Airway epithelial cell (primary cell): ENCODE measurements around the gene PRSS37. TPM values are rescaled to one million over a fixed set of nuclear protein-coding genes. Genes with fewer than 3 reads are reported as not detected.

Source experiments
- total RNA-seq: library from RNA; depleted of rRNA; stranded (reverse); fragments of >200 nt; gene quantifications from 2 replicates; pipeline ENCODE4 v1.2.3, GENCODE V29; 2015

The PRSS37 gene
- total RNA-seq: not detected in 2 replicates

GRCh38 chr7:141841385-141841784 is at the start of gene PRSS37:
Gene PRSS37, minus strand, starts transcription at chr7:141841485. Its CDS starts 436 bp downstream, at chr7:141841049.

DNA sequence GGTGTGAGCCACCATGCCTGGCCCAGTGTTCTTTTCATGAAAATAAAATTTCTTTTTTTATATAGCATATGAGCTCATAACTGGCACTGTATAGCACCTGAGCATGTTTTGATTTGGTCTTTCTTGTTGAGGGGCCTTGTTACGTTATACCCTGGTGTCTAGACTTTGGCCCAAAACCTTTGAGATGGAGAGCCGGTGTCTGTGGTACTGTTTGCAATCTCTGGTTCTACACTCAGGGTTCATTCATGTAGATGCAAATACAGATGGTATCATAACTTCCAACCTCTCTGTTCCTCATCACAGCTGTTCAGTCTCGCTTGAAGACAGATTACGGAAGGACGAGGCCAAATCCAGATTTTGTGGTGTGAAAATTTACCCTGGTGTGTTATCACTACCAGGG is 51.4 kb downstream of the PRSS37 start, which contains the start of gene TAS2R5:
TAS2R5 (plus strand) TSS at position 301 of the 400 bp plus-strand sequence. CDS start 145 bp downstream, outside the sequence.

Other genes with a start within 250 kb of the PRSS37 start
- gene DENND11, start 139.3 kb downstream of the PRSS37 start, total RNA-seq: 6.4 and 8.7 TPM in 2 replicates
- not detected in 2 replicates for gene WEE2, start 133.1 kb downstream of the PRSS37 start, total RNA-seq
- 228 and 276 TPM in 2 replicates for gene SSBP1, start 103.1 kb downstream of the PRSS37 start, total RNA-seq
- 0.35 and 0.70 TPM in 2 replicates for gene TAS2R3, start 77.4 kb downstream of the PRSS37 start, total RNA-seq
- 0.42 and 0.49 TPM in 2 replicates for gene TAS2R4, start 64.8 kb downstream of the PRSS37 start, total RNA-seq
- 0.14 and 0.79 TPM in 2 replicates for gene TAS2R5, start 51.3 kb downstream of the PRSS37 start, total RNA-seq
- not detected in 2 replicates for gene OR9A4, start 74.9 kb upstream of the PRSS37 start, total RNA-seq
- gene CLEC5A, start 105.5 kb upstream of the PRSS37 start, total RNA-seq: not detected in 2 replicates
- gene TAS2R38, start 132.3 kb upstream of the PRSS37 start, total RNA-seq: not detected in 2 replicates
- gene MGAM, start 154.4 kb upstream of the PRSS37 start, total RNA-seq: under 0.01 TPM in 1 of 2 replicates, not detected in the other